BE2C (cell line): Measurements from ENCODE around the gene ENTPD6.

ENCODE experiments used
- DNase-seq: peaks from one replicate; pipeline ENCODE4 v3.0.0-alpha.2; 2020
- H3K27me3 ChIP-seq: fragments of 250-450 bp; sonication (Bioruptor Pico); 2 replicates; pipeline ENCODE4 v1.5.1; 2020; ENCODE audit warnings: mild to moderate bottlenecking
- H3K36me3 ChIP-seq: fragments of 250-450 bp; sonication (Bioruptor Pico); 2 replicates; pipeline ENCODE4 v1.5.1; 2020; ENCODE audit warnings: mild to moderate bottlenecking
- H3K4me1 ChIP-seq: fragments of 250-450 bp; sonication (Bioruptor Pico); 2 replicates; pipeline ENCODE4 v1.5.1; 2020
- H3K4me3 ChIP-seq: 2 replicates; pipeline ENCODE4 v1.5.1; 2011; ENCODE audit warnings: low read depth, low read length
- H3K9me3 ChIP-seq: fragments of 250-450 bp; sonication (Bioruptor Pico); 2 replicates; pipeline ENCODE4 v1.5.1; 2020
- TF ChIP-seq, protein P1 (sequence below): IDR thresholded peaks from 2 replicates; pipeline ENCODE4 v1.5.1; 2012; ENCODE audit warnings: mild to moderate bottlenecking, low read depth, low read length

ENTPD6 gene

DNA sequence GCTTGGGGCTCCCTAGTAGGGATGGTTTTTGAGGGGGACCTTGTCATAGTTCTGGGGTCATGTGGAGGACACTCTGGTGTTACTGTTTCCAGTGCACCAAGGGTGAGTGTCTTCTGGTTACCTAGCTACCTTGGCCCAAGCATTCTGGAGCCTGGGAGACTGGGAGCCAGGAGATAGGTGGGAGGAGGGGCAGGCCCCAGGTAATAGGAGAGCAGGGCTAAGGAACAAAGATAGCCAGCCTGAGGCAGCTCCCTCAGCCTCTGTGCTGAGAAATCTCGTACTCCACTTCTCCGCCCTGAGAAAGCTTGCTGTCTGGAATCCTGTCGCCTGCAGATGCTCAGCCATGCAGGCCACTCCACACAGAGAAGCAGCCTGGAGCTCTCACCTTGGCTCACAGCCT is 8.3 kb upstream of the ENTPD6 start:
- no peak for DNase-seq
- H3K36me3 ChIP-seq, result no peaks in the 10 kb centered on the region
- no peaks in the 10 kb centered on the region for H3K4me1 ChIP-seq
- peaks cover 10% of the 10 kb centered on the region for H3K9me3 ChIP-seq
- peaks cover 11% of the 10 kb centered on the region; the same call in 1 of the 2 replicates for H3K27me3 ChIP-seq
- TF ChIP-seq, protein P1, sequence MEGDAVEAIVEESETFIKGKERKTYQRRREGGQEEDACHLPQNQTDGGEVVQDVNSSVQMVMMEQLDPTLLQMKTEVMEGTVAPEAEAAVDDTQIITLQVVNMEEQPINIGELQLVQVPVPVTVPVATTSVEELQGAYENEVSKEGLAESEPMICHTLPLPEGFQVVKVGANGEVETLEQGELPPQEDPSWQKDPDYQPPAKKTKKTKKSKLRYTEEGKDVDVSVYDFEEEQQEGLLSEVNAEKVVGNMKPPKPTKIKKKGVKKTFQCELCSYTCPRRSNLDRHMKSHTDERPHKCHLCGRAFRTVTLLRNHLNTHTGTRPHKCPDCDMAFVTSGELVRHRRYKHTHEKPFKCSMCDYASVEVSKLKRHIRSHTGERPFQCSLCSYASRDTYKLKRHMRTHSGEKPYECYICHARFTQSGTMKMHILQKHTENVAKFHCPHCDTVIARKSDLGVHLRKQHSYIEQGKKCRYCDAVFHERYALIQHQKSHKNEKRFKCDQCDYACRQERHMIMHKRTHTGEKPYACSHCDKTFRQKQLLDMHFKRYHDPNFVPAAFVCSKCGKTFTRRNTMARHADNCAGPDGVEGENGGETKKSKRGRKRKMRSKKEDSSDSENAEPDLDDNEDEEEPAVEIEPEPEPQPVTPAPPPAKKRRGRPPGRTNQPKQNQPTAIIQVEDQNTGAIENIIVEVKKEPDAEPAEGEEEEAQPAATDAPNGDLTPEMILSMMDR, result no peak
- H3K4me3 ChIP-seq, result no peak overlapping the region

DNA sequence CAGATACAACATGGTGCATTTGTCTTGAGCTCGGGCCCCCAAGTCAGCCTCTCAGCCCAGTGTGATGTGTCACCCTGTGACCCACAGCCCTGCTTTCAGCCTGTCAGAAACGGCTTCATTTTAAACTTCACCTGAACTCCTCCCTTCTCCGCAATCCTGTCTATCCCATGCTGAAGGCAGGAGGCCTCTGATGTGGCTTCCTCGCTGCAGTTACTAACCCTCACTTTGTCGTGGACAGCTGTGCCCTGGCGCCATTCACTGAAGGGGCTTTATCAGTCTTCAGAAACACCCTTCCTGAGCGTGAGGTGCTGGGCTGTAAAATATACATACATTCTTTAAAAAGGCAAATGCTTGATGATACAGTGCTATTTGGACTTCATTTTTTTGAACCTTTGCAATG is 7.9 kb upstream of the ENTPD6 start:
- Histone ChIP-seq H3K4me1 (no peaks in the 10 kb centered on the region), H3K9me3 (peaks cover 10% of the 10 kb centered on the region), H3K36me3 (no peaks in the 10 kb centered on the region), H3K4me3 (no peak overlapping the region), H3K27me3 (peaks cover 11% of the 10 kb centered on the region; the same call in 1 of the 2 replicates)
- no peak for DNase-seq
- TF ChIP-seq, protein P1, result no peak

DNA sequence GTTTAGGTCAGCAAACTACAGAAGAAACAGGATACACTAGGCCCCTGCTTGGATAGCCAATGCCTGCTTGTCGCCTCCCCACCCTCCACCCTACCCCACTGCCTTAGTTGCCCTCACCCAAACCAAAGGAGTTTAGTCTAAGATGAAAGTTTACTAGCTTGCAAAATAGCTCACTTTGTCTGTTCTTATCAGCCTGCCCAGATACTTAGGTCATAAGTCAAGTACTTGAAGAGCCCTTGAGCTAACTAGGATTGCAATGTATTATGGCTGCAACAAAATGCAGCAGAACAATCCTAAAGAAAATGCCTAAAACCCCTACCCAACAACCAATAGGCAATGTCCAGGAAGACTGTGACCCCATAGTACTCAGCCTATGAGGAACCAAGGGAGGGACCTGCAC is 7.3 kb upstream of the ENTPD6 start:
- Histone ChIP-seq H3K9me3 (peaks cover 10% of the 10 kb centered on the region), H3K27me3 (peaks cover 11% of the 10 kb centered on the region; the same call in 1 of the 2 replicates), H3K36me3 (no peaks in the 10 kb centered on the region), H3K4me1 (no peaks in the 10 kb centered on the region), H3K4me3 (no peak overlapping the region)
- TF ChIP-seq, protein P1, result no peak
- no peak for DNase-seq

DNA sequence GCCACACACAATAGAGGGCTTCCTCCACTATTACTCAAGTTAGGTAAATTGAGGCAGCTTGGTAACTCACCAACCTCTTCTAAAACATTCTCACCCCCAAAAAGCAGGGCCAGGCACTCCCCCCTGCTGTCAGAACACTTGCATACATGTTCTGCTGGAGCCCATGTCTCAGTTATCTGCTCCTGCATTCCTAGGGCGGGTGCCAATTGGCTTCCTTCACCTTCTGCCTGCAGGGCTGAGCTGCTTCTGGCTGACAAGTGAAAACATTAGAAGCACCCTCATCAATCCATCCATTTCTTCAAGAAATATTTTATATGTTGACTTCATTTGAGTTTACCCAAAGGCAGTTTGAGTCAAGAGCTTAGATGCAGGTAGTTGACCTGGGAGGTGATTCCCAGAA is 4.5 kb upstream of the ENTPD6 start:
- H3K4me3 ChIP-seq, result no peak overlapping the region
- no peaks in the 10 kb centered on the region for H3K36me3 ChIP-seq
- no peak for DNase-seq
- H3K9me3 ChIP-seq, result peaks cover 10% of the 10 kb centered on the region
- TF ChIP-seq, protein P1, result no peak
- 0 out of 2 replicates have a peak, but pooled peaks cover 8% of the 10 kb centered on the region for H3K27me3 ChIP-seq
- H3K4me1 ChIP-seq, result no peaks in the 10 kb centered on the region

DNA sequence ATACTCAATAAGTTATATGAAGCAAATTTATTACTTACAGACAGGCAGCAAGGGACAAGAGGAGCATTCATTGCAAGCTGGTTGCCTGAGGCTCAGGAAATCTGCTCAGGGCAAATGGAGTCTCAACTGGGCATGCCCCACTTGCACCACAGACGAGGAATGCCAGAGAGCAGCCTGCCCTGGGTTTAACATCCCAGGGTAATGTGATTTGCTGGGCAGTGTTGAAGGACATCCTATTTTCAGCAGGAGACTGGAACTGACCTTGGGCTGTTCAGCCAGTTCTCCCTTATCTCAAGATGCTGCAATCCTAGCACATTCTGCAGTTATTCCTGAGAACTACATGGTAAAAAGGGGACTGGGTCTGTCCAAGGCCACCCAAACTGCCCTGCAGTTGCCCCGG is 3.8 kb upstream of the ENTPD6 start:
- H3K4me3 ChIP-seq, result no peak overlapping the region
- peaks cover 4% of the 10 kb centered on the region for H3K9me3 ChIP-seq
- H3K36me3 ChIP-seq, result no peaks in the 10 kb centered on the region
- no peak for DNase-seq
- H3K27me3 ChIP-seq, result 0 out of 2 replicates have a peak, but pooled peaks cover 3% of the 10 kb centered on the region
- TF ChIP-seq, protein P1, result no peak
- H3K4me1 ChIP-seq, result no peaks in the 10 kb centered on the region

DNA sequence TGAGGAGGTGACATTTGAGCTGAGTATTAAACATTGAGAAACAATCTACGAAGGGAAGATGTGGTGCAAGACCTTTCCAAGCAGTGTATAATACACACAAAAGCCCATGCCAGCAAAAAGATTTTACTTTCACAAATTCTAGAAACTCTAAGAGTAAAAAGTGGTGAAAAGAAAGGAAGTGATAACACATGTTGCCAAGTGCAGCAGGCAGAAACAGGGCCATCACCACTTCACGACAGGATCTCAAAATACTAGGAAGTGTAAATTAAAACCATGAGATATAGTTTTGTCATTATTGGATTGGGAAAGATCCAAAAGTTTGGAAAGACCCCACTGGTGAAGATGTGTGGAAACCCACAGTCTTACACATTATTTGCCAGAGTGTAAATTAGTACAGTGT is 1.7 kb upstream of the ENTPD6 start:
- H3K4me1 ChIP-seq, result peaks cover 2% of the 10 kb centered on the region; the same call in 1 of the 2 replicates
- H3K9me3 ChIP-seq, result no peaks in the 10 kb centered on the region
- no peak for DNase-seq
- H3K4me3 ChIP-seq, result no peak overlapping the region
- TF ChIP-seq, protein P1, result no peak
- H3K27me3 ChIP-seq, result 0 out of 2 replicates have a peak, but pooled peaks cover 3% of the 10 kb centered on the region
- H3K36me3 ChIP-seq, result no peaks in the 10 kb centered on the region
